ENCODE measurements around the gene FGD6.
"Not testable (repeated sequence)": the region's sequence is repeated elsewhere in the genome, so short reads cannot be mapped to it uniquely, and the experiment has no call there.

FGD6 gene

GRCh38 chr12:95217377-95218149 is at the start of gene FGD6, which contains the start of gene VEZT:
Gene FGD6, minus strand, starts transcription at chr12:95217467. Its CDS starts 227 bp downstream, at chr12:95217240.
Gene VEZT, plus strand, starts transcription at chr12:95217807. Its CDS starts 44 bp downstream, at chr12:95217851.
- DNase-seq (ENCODE audit: extremely low read depth in 1 of 2, low read depth in 1 of 2) = peak; percentile 93 to 98

- no peak for DNase-seq (ENCODE audit: extremely low read depth in 1 of 2, low read depth in 1 of 2)
Observed at GRCh38 chr12:95266254-95266653, 49.0 kb upstream of the FGD6 start.

GRCh38 chr12:95265765-95266164 is 48.5 kb upstream of the FGD6 start:
- no peak for DNase-seq (ENCODE audit: extremely low read depth in 1 of 2, low read depth in 1 of 2)

GRCh38 chr12:95262808-95263207 is 45.5 kb upstream of the FGD6 start:
- no peak for DNase-seq (ENCODE audit: extremely low read depth in 1 of 2, low read depth in 1 of 2)

- DNase-seq (ENCODE audit: extremely low read depth in 1 of 2, low read depth in 1 of 2) = no peak
Observed at GRCh38 chr12:95261109-95261508, 43.8 kb upstream of the FGD6 start.

- DNase-seq (ENCODE audit: extremely low read depth in 1 of 2, low read depth in 1 of 2) = no peak
Observed at GRCh38 chr12:95259368-95259767, 42.1 kb upstream of the FGD6 start.

GRCh38 chr12:95258803-95259202 is 41.5 kb upstream of the FGD6 start:
- DNase-seq (ENCODE audit: extremely low read depth in 1 of 2, low read depth in 1 of 2) = no peak

GRCh38 chr12:95258151-95258550 is 40.9 kb upstream of the FGD6 start:
- no peak for DNase-seq (ENCODE audit: extremely low read depth in 1 of 2, low read depth in 1 of 2)

- DNase-seq (ENCODE audit: extremely low read depth in 1 of 2, low read depth in 1 of 2) = no peak
Observed at GRCh38 chr12:95257541-95257940, 40.3 kb upstream of the FGD6 start.

GRCh38 chr12:95253386-95253785 is 36.1 kb upstream of the FGD6 start:
- DNase-seq (ENCODE audit: extremely low read depth in 1 of 2, low read depth in 1 of 2) = no peak

GRCh38 chr12:95248604-95249360 is 31.5 kb upstream of the FGD6 start:
- DNase-seq (ENCODE audit: extremely low read depth in 1 of 2, low read depth in 1 of 2) = no peak

GRCh38 chr12:95248095-95248494 is 30.8 kb upstream of the FGD6 start:
- DNase-seq (ENCODE audit: extremely low read depth in 1 of 2, low read depth in 1 of 2) = no peak

GRCh38 chr12:95244350-95244749 is 27.1 kb upstream of the FGD6 start:
- no peak for DNase-seq (ENCODE audit: extremely low read depth in 1 of 2, low read depth in 1 of 2)

GRCh38 chr12:95243497-95244183 is 26.4 kb upstream of the FGD6 start:
- no peak for DNase-seq (ENCODE audit: extremely low read depth in 1 of 2, low read depth in 1 of 2)

- DNase-seq (ENCODE audit: extremely low read depth in 1 of 2, low read depth in 1 of 2) = no peak
Observed at GRCh38 chr12:95241761-95242506, 24.7 kb upstream of the FGD6 start.

GRCh38 chr12:95241138-95241537 is 23.9 kb upstream of the FGD6 start:
- not testable (repeated sequence) for DNase-seq (ENCODE audit: extremely low read depth in 1 of 2, low read depth in 1 of 2)

- DNase-seq (ENCODE audit: extremely low read depth in 1 of 2, low read depth in 1 of 2) = no peak
Observed at GRCh38 chr12:95240556-95240955, 23.3 kb upstream of the FGD6 start.

- DNase-seq (ENCODE audit: extremely low read depth in 1 of 2, low read depth in 1 of 2) = not testable (repeated sequence)
Observed at GRCh38 chr12:95239835-95240234, 22.6 kb upstream of the FGD6 start.

GRCh38 chr12:95239216-95239615 is 21.9 kb upstream of the FGD6 start:
- DNase-seq (ENCODE audit: extremely low read depth in 1 of 2, low read depth in 1 of 2) = no peak

GRCh38 chr12:95238150-95238549 is 20.9 kb upstream of the FGD6 start:
- DNase-seq (ENCODE audit: extremely low read depth in 1 of 2, low read depth in 1 of 2) = no peak

GRCh38 chr12:95237315-95237714 is 20.0 kb upstream of the FGD6 start:
- no peak for DNase-seq (ENCODE audit: extremely low read depth in 1 of 2, low read depth in 1 of 2)

All from stimulated activated CD8-positive, alpha-beta memory T cell treated with anti-CD3 and anti-CD28 coated beads, Interleukin-7, amount 100 ng/mL, for 48 hours (primary cell).